Measurements from ENCODE around the gene NEK11. TPM values are rescaled to one million over a fixed set of nuclear protein-coding genes. Genes with fewer than 3 reads are reported as not detected.
A peak's percentile ranks its signal among the peaks of the same experiment; 100 is the strongest.

NEK11 gene
- polyA plus RNA-seq, 3 donors, result 0.31 to 0.56 (median 0.43) TPM

- WGBS (ENCODE audit: insufficient coverage), result 100% methylated on average over 2 of the region's 2 CpGs
- TF ChIP-seq CTCF (IDR thresholded peaks at IDR 0.05), result no peak
- H3K4me1 Mint-ChIP-seq, result no peaks in the 10 kb centered on the region
- peaks cover 0 to 4% (median 1%) of the 10 kb centered on the region in 3 donors for H3K27me3 Mint-ChIP-seq (ENCODE audit: low read depth in 3 of 3)
- Histone ChIP-seq H3K9me3 (replicated peaks in 1 of 2; ENCODE audit: control insufficient read depth in 1 of 2, insufficient read depth in 1 of 2, low read length in 2 of 2) (no peaks in the 10 kb centered on the region), H2AFZ (ENCODE audit: insufficient read depth, low read depth, low read length, poor library complexity, severe bottlenecking) (no peak overlapping the region), H3K36me3 (replicated peaks in 1 of 2; ENCODE audit: control insufficient read depth in 1 of 2, insufficient read depth in 2 of 2, low read length in 2 of 2) (no peaks in the 10 kb centered on the region), H4K20me1 (ENCODE audit: insufficient read depth, low read length) (no peaks in the 10 kb centered on the region), H3K79me2 (ENCODE audit: insufficient read depth, low read length) (no peaks in the 10 kb centered on the region), H3K9ac (ENCODE audit: insufficient read depth, low read length, poor library complexity, severe bottlenecking) (no peak overlapping the region), H3K27me3 (ENCODE audit: control insufficient read depth in 2 of 2, insufficient read depth in 2 of 2, low read length in 2 of 2) (no peaks in the 10 kb centered on the region), H3K4me2 (replicated peaks; ENCODE audit: extremely low read depth, low read length, poor library complexity, severe bottlenecking) (no peak overlapping the region), H3K4me3 (replicated peaks in 1 of 3; ENCODE audit: low read depth in 2 of 3, low read length in 3 of 3) (no peak overlapping the region), H3K4me1 (ENCODE audit: control insufficient read depth in 1 of 2, insufficient read depth in 2 of 2, low read length in 2 of 2) (no peaks in the 10 kb centered on the region), H3K27ac (ENCODE audit: low read depth in 1 of 2, low read length in 2 of 2) (no peak overlapping the region)
- H3K4me3 Mint-ChIP-seq, result no peak overlapping the region
- intact Hi-C loops (cut with micrococcal nuclease), result no loop called here
- H3K9me3 Mint-ChIP-seq, result no peaks in the 10 kb centered on the region
- H3K36me3 Mint-ChIP-seq, result no peaks in the 10 kb centered on the region
- peak overlapping the region in 1 of 7 donors; percentile 21 for H3K27ac Mint-ChIP-seq
- no peak for DNase-seq
These were observed 211.8 kb downstream of the NEK11 start for GRCh38 chr3:131238496-131238895.

DNA sequence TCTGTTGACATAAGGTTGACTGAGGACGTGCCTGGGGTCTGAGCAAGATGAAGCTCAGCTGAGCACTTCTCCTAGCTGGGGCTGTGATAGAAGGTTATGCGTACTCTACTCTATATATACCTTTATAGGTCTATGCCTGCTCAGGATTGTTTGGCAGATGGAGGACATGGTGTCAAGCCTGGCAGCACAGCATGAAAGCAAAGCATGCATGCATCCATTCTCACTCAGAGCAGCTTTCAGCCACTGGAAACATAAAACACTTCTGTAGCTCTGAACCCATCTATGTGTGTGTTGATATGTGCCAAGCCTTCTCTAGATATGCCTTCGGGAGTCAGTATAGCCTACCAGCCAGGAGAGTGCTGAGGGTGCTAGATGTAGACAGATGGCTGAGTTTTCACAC, 212.6 kb downstream of the NEK11 start:
- no peaks in the 10 kb centered on the region for H3K9me3 ChIP-seq (replicated peaks in 1 of 2; ENCODE audit: control insufficient read depth in 1 of 2, insufficient read depth in 1 of 2, low read length in 2 of 2)
- H3K36me3 Mint-ChIP-seq, result no peaks in the 10 kb centered on the region
- no peaks in the 10 kb centered on the region for H3K79me2 ChIP-seq (ENCODE audit: insufficient read depth, low read length)
- WGBS (ENCODE audit: insufficient coverage), result no CpG with 5 or more reads among the region's 3 CpGs
- H3K27me3 Mint-ChIP-seq (ENCODE audit: low read depth in 3 of 3), result peaks cover 0 to 4% (median 1%) of the 10 kb centered on the region in 3 donors
- no peaks in the 10 kb centered on the region for H4K20me1 ChIP-seq (ENCODE audit: insufficient read depth, low read length)
- no peak overlapping the region for H3K4me3 Mint-ChIP-seq
- intact Hi-C loops (cut with micrococcal nuclease), result no loop called here
- no peaks in the 10 kb centered on the region for H3K4me1 Mint-ChIP-seq
- H3K9me3 Mint-ChIP-seq, result no peaks in the 10 kb centered on the region
- H3K4me2 ChIP-seq (replicated peaks; ENCODE audit: extremely low read depth, low read length, poor library complexity, severe bottlenecking), result no peak overlapping the region
- no peak for DNase-seq
- H3K4me1 ChIP-seq (ENCODE audit: control insufficient read depth in 1 of 2, insufficient read depth in 2 of 2, low read length in 2 of 2), result no peaks in the 10 kb centered on the region
- no peaks in the 10 kb centered on the region for H3K36me3 ChIP-seq (replicated peaks in 1 of 2; ENCODE audit: control insufficient read depth in 1 of 2, insufficient read depth in 2 of 2, low read length in 2 of 2)
- no peak for TF ChIP-seq CTCF (IDR thresholded peaks at IDR 0.05)
- H3K4me3 ChIP-seq (replicated peaks in 1 of 3; ENCODE audit: low read depth in 2 of 3, low read length in 3 of 3), result no peak overlapping the region
- no peak overlapping the region for H3K27ac ChIP-seq (ENCODE audit: low read depth in 1 of 2, low read length in 2 of 2)
- no peaks in the 10 kb centered on the region for H3K27me3 ChIP-seq (ENCODE audit: control insufficient read depth in 2 of 2, insufficient read depth in 2 of 2, low read length in 2 of 2)
- H3K9ac ChIP-seq (ENCODE audit: insufficient read depth, low read length, poor library complexity, severe bottlenecking), result no peak overlapping the region
- H2AFZ ChIP-seq (ENCODE audit: insufficient read depth, low read depth, low read length, poor library complexity, severe bottlenecking), result no peak overlapping the region
- no peak overlapping the region for H3K27ac Mint-ChIP-seq
